ENCODE results near the gene FIGLA.

GRCh38 chr2:70806620-70807019 is 16.2 kb upstream of the FIGLA start:
- TF ChIP-seq ZNF232 (CRISPR knock-in tag; IDR thresholded peaks at IDR 0.05) = no peak
- no peak for TF ChIP-seq FOXK1 (CRISPR knock-in tag; IDR thresholded peaks at IDR 0.05)
- TF ChIP-seq ATF3 (CRISPR knock-in tag; conservative IDR thresholded peaks at IDR 0.05) = no peak
- TF ChIP-seq CTCF (IDR thresholded peaks at IDR 0.05) = no peak
- no peak for TF ChIP-seq ZNF121 (CRISPR knock-in tag; IDR thresholded peaks at IDR 0.05)
- TF ChIP-seq ATF1 (CRISPR knock-in tag; IDR thresholded peaks at IDR 0.05) = no peak
- TF ChIP-seq FOXJ3 (CRISPR knock-in tag; IDR thresholded peaks at IDR 0.05; ENCODE audit: borderline replicate concordance) = no peak
- TF ChIP-seq ZNF416 (CRISPR knock-in tag; IDR thresholded peaks at IDR 0.05) = no peak

Measured in WTC11 (cell line).